Mucosa of descending colon (tissue), 3 donors: ENCODE measurements around the gene LANCL2. TPM values are rescaled to one million over a fixed set of nuclear protein-coding genes. Genes with fewer than 3 reads are reported as not detected.

Source experiments
- ATAC-seq: fragments of 200-7000 bp; cut with Tn5 transposase; one replicate; pipeline ENCODE4 v1.9.1; 2020; ENCODE audit warnings: mild to moderate bottlenecking, moderate library complexity
- DNase-seq, 3 donors: peaks; one replicate each; pipeline ENCODE4 v3.0.0-alpha.2; 2020
- H3K36me3 ChIP-seq: fragments of 200-600 bp; one replicate; pipeline ENCODE4 v1.8.0; 2021; ENCODE audit warnings: low read depth, mild to moderate bottlenecking
- H3K4me1 ChIP-seq: fragments of 200-600 bp; one replicate; pipeline ENCODE4 v1.8.0; 2021; ENCODE audit warnings: low read depth, mild to moderate bottlenecking
- H3K4me3 ChIP-seq: fragments of 200-600 bp; one replicate; pipeline ENCODE4 v1.8.0; 2021; ENCODE audit warnings: mild to moderate bottlenecking
- H3K9me3 ChIP-seq: fragments of 200-600 bp; one replicate; pipeline ENCODE4 v1.8.0; 2021; ENCODE audit warnings: mild to moderate bottlenecking
- CTCF ChIP-seq: fragments of 200-600 bp; IDR thresholded peaks from one replicate; pipeline ENCODE4 v1.8.0; 2022; ENCODE audit warnings: antibody characterized with exemption, mild to moderate bottlenecking
- intact Hi-C, 2 donors: fragments of 100-400 bp; cut with DNase I in 1 of 2; cut with micrococcal nuclease in 1 of 2; formaldehyde crosslinking; loops; one replicate each; pipeline versions ENCODE4 v1.11.0 to v1.11.1; 2022; cut with DNase I, micrococcal nuclease
- total RNA-seq, 3 donors: library from RNA; stranded (reverse); fragmentation: NEBNext Ultra II Directional in 2 of 3; extraction: Animal tissue kit (Norgen Biotek cat#: 25700) in 2 of 3; gene quantifications; one replicate each; pipeline versions ENCODE4 v1.2.1 to v1.2.4, GENCODE V29; 2021 to 2023
- donor health status: DM: no; HTN: no; CAD: no; lungs with moderate emphysema.
- donor health status: DM: no; HTN: no; CAD: no.
- donor health status: DM: no; HTN: yes; CAD: no.

The LANCL2 gene
- total RNA-seq, 3 donors from 2014 or later, result 15.3 to 18.0 (median 17.1) TPM

- no peaks in the 10 kb centered on the region for H3K36me3 ChIP-seq
- intact Hi-C loops, result no loop called here
- ATAC-seq (peak; percentile 61), DNase-seq (peak in 2 of 3 donors; percentile 42 to 57)
- TF ChIP-seq CTCF, result no peak
- H3K4me1 ChIP-seq, result peaks cover 7% of the 10 kb centered on the region
- H3K9me3 ChIP-seq, result no peaks in the 10 kb centered on the region
- no peak overlapping the region for H3K4me3 ChIP-seq
These were observed 40.9 kb downstream of the LANCL2 start for GRCh38 chr7:55405856-55406541.

DNA sequence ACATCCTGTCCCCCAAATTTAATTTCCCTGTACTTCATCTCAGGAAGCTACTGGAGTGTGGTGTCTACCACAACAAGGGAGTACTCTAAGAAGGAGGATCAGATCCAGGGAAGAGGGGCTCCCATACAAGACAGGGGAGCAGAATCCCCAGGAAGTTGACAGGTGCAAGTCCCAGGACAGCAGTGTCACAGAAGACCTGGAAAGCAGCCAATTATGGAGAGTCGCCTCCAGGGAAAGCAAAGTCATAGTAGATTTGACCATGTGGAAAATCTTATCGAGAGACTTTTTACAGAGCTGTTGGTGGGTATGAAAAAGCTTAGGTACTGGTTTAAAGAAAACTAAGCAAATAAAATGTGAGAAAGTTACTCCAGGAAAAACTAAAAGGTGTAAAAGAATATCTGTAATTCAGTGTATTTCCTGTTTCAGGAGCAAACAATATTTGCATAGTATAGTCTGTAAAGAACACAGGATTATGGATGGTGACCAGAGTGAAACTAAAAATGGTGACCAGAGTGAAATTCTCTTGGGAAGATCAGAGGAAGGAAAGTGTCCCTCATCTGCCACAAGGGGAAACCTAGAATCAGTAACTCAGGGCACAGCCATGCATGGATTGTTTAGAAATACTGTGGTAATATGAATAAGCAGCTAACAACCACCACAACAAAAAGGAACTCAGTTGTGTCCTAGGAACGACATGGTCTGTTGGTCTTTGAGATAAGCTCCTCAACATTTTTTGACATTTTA, 44.5 kb downstream of the LANCL2 start:
- intact Hi-C loops, result loop anchor here (5.0 to 10.0 kb wide), 2 partner anchors 45 to 127 kb away; partner anchors contain the start of gene LANCL2 (in 1 of the 2)
- H3K4me1 ChIP-seq, result peaks cover 7% of the 10 kb centered on the region
- H3K9me3 ChIP-seq, result no peaks in the 10 kb centered on the region
- no peak for TF ChIP-seq CTCF
- H3K36me3 ChIP-seq, result no peaks in the 10 kb centered on the region
- DNase-seq, result peak in 1 of 3 donors; percentile 60
- no peak overlapping the region for H3K4me3 ChIP-seq
- peak; percentile 70 for ATAC-seq

DNA sequence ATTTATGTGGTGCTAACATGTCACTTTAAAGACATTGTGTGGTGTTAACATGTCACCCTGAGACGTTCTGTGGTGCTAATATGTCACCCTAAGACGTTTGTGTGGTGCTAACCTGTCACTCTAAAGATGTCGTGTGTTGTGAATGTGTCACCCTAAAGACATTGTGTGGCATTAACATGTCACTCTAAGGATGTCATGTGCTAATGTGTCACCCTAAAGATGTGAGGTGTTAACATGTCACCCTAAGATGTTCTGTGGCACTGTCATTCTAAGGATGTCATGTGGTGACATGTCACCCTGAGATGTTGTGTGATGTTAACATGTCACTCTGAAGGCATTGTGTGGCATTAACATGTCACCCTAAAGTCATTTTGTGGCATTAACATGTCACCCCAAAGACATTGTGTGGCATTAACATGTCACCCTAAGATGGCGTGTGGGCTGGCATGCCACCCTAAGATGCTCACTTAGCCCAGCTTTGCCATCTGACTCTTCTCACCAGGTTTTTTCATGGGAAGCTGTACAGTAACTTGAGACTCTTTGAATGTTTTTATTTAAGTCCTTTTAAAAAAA, 45.6 kb downstream of the LANCL2 start:
- H3K4me1 ChIP-seq, result peaks cover 7% of the 10 kb centered on the region
- H3K9me3 ChIP-seq, result no peaks in the 10 kb centered on the region
- H3K36me3 ChIP-seq, result no peaks in the 10 kb centered on the region
- intact Hi-C loops, result loop anchor here (5.0 to 10.0 kb wide), 2 partner anchors 46 to 128 kb away; partner anchors contain the start of gene LANCL2 (in 1 of the 2)
- no peak for TF ChIP-seq CTCF
- DNase-seq, result no peak
- H3K4me3 ChIP-seq, result no peak overlapping the region
- ATAC-seq, result no peak

DNA sequence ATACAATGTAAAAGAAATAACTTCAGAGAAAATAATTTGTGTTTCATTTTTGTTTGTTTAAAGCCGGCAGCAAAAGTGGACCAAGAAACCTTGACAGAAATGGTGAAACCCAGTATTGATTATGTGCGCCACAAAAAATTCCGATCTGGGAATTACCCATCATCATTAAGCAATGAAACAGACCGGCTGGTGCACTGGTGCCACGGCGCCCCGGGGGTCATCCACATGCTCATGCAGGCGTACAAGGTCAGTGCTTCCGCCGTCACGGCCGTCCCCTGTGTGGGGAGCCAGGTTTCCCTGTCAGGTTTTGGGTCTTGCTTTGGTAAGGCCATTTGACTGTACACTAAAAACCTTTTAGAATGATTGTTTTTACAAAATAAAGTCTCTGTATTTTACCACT, 46.7 kb downstream of the LANCL2 start:
- TF ChIP-seq CTCF, result no peak
- Histone ChIP-seq H3K4me1 (peaks cover 3% of the 10 kb centered on the region), H3K36me3 (no peaks in the 10 kb centered on the region), H3K4me3 (no peak overlapping the region), H3K9me3 (no peaks in the 10 kb centered on the region)
- intact Hi-C loops, result loop anchor here (5.0 to 10.0 kb wide), 2 partner anchors 47 to 130 kb away; partner anchors contain the start of gene LANCL2 (in 1 of the 2)
- no peak for ATAC-seq
- DNase-seq, result no peak

- DNase-seq (no peak), ATAC-seq (no peak)
- Histone ChIP-seq H3K4me1 (peaks cover 3% of the 10 kb centered on the region), H3K36me3 (no peaks in the 10 kb centered on the region), H3K4me3 (no peak overlapping the region), H3K9me3 (no peaks in the 10 kb centered on the region)
- intact Hi-C loops, result loop anchor here (5.0 to 10.0 kb wide), 2 partner anchors 49 to 131 kb away; partner anchors contain the start of gene LANCL2 (in 1 of the 2)
- no peak for TF ChIP-seq CTCF
These were observed 48.3 kb downstream of the LANCL2 start for GRCh38 chr7:55413442-55413841.
